ELF-1 (cell line): ENCODE results near the gene PECR.
"Not testable (repeated sequence)": the region's sequence is repeated elsewhere in the genome, so short reads cannot be mapped to it uniquely, and the experiment has no call there.

Experiments used
- DNase-seq: peaks from one replicate; pipeline ENCODE4 v3.0.0-alpha.2; 2016; ENCODE audit warnings: low read depth, low spot score

Gene PECR

DNA sequence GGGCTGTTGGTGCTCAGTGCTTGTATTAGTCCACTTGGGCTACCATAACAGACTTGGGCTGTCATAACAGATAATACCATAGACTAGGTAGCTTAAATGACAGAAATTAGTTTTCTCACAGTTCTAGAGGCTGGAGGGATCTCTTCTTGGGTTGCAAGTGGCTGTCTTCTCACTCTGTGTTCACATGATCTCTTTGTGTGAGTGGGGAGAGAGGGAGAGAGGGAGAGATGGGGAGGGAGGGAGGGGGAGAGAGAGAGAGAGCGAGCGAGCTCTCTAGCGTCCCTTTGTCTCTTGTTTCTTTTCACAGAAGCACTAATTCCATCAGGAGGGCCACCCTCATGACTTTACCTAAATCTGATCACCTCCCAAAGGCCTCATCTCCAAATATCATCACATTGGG, 23.1 kb upstream of the PECR start:
- DNase-seq = no peak

DNA sequence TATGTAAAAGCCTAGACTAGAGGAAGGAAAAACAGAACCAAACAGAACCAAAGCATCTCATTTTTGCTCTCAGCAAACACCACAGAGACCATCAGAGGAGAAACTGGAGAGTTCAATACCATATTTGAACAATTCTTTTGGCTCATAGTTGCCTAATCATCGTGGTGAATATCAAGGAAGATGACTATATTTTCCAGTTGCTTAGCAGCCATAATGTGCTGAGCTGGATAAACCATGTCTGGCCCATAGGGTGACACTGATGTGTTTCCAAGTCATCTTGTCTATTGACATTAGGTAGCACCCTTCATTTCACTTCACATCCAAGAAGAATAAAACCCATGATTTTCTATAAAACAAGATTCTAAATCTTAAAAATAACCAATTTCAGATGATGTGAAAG, 21.6 kb upstream of the PECR start:
- DNase-seq = no peak

DNA sequence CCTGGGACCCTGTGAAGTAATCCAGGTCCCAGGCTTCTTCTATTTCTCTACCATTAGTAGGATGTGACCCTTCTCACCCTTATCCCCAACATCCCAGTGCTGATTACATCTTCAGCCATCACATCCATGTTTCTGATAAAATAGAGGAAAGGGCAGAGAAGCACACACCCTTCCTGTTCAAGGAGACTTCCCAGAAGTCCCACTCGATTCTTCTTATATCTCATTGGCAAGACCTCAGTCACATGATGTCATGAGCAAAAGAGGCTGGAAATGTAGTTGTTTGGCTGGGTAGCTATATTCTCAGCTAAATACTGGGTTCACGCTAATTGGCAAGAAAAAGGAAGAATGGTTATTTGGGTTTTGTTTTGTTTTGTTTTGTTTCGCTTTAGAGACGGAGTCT, 19.5 kb upstream of the PECR start:
- DNase-seq = no peak

DNA sequence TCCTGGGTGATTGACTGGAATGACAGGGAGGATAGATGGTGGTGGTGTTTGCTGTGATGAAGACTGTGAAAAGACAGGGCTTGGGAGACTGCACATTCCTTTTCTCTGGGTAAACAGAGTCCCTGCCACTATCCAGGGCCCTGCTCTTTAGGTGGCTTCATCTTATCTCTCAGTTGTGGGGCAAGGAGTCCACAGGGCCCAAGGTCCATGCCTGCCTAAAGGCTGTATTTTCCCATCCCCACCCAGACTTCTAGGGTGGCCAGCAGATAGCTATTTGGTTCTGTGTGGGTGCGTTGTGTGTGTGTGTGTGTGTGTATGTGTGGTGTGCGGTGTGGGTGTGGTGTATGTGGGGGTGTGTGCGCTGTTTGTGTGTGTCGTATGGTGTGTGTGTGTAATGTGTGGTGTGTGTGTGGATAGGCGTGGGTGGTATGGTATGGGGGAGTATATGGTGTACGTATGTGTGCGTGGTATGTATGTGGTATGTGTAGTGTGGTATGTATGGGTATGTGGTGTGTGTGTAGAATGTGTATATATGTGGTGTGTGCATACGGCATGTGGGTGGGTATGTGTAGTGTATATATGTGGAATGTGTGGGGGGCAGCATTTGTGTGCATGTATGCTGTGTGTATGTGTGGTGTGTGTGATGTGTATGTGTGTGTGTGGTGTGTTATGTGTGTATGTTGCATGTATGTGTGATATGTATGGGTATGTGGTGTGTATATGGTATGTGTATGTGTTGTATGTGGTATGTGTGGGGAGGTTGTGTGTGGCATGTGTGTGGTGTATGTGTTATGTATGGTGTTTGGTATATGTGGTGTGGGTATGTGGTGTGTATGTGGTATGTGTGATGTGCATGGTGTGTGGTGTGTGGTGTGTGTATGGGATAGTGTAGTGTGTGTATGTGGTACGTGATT, 17.1 kb upstream of the PECR start:
- no peak for DNase-seq

DNA sequence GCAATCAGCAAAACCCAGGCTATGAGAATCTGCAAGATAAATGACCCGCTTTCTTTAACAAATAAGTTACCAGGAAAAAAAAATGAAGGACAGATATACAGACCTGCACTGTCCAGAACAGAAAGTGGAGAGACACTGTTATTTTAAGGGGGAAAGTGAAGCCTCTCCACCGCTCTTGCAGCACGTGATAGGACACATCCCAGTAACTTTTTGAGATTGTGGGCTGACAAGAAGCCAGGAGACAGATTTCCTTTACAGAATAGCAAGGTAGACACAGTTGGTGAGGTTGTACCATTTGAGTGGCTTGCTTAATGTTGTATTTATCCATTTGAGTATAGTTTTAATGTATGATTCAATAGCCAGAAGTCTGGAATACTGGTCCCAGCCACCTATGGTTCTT, 13.1 kb upstream of the PECR start:
- DNase-seq = no peak

DNA sequence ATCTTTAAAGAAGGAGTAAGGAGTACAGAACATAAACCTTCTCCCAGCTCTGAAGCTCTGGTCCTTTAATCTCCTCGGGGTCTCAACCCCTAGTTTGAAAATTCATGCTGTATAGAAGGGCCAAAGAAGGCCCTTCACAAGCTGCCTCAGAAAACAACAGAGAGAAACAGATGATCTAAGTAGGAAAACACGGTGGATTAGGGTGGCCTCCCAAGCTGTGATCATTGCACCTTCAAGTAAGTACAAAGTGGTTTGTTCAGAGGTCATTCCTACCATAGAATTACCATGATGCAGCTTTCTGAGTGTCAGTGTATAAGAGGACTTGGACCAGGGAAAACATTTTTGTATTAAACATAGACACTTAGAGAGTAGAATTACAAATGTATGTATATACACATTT, 11.0 kb upstream of the PECR start:
- DNase-seq = no peak

DNA sequence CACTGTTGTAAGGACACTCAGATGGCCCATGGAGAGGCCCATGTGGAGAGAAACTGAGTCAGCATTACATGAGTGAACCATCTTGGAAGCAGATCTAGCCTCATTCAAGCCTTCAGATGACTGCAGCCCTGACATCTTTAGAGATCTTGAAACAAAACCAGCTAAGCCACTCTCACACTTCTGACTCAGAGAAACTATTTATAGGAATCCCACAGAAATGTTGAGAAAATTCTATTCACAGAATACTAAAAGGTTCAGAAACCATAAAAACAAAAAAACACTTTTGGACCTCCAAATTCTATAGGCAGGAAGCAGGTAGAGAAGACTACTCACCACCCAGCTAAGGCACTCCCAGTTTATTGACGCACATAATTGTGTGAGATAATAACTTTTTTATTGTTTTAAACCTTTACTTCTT, 8.8 kb upstream of the PECR start:
- no peak for DNase-seq

DNA sequence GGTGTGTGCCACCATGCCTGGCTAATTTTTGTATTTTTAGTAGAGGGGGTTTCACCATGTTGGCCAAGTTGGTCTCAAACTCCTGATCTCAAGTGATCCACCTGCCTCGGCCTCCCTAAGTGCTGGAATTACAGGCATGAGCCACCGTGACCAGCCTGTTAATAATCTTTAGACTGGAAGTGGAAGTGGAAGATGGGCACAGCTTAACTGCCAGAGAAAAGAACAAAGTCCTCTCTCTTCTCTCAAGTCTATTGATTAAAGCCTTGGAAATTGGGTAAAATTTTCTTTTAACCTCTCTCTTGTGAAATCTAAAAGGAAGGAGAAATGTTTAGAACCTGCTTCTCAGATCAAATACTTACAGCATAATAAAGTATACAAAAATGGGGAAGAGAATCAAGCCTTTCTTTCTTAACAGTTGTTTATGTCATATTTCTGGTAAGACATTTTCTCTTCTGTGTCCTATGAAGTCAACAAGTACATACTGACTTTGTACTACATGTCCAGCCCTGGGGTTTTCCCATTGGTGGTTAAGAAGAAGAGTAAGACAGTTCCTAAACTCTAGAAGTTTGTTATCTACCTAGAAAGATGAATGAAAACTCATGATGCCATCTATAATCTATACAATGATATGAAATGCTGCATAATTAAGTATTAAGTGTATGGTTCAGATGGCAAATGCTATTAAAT, 4.7 kb upstream of the PECR start:
- DNase-seq = no peak

DNA sequence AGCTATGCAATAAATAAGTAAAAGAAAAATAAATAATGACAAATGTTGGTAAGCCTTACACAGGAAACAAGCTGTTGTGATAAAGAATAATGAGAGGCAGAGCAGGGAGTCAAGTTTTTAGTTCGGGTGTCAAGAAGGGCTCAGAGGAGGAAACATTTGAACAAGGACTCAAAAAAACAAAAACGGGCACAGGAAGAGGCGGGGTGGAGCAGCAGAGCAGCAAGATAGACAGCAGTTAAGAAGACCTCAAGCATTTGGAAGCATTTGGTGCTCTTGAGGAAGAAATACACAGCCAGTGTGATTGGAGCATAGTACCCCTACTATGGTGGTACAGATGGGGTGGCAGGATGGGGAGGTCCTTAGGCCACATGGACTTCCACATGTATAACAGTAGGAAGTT, 2.9 kb upstream of the PECR start:
- DNase-seq = no peak

DNA sequence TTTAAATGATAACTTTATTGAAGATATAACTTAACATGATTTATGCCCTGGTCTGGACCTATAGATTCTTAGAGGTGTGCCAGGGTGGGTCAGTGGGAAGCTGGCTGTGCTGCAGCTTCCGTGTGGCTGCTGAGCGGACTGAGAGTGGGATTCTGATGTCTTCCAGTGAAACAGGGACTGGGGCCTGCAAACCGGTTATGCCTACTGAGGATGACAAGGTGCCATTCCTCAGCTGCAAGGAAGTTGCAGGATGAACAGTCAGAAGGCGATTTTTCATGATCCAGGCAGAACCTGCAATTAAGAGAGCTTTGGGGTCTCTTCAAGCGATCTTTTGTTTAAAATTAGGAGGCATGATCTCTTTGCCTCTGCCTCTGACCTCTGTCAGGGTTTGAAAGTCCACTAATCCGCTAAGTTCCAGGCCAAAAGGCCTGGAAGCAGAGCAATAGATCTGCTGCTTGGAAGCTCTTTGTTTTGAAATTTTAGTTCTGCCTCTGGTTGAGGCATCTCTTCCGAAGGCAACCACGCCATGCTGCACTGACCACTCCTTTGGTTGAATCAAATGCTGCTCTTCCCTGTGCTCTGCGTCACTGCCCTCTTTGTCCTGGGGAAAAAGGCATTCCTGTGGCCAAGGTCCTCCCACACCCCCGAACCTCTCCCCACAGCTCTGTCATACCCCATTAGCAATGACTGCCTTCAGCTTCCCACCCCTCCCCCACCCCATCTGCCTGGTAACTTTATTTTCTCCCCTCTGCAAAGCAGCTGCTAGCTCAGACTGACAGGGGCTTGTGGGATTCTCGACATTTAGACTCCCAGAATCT, 2.1 kb upstream of the PECR start:
- peak; percentile 56 for DNase-seq

DNA sequence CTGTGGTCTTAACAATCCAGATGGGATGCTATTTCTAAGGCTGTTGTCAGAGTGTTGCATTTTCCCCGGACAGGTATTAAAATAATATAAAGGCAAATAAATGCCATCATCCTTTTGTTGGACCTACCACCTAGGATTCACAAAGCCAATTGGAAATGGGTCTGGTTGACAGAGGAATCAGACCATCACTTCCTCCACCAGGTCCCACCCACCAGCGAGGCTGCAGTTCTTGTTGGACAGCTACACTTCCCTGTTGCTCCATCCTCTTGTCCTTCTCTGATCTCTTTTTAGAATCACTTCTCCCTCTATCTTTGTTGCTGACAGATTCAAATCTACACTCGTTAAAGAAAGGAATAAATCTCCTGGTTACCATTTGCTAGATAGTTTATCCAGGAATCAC, 1.2 kb upstream of the PECR start:
- peak; percentile 28 for DNase-seq

DNA sequence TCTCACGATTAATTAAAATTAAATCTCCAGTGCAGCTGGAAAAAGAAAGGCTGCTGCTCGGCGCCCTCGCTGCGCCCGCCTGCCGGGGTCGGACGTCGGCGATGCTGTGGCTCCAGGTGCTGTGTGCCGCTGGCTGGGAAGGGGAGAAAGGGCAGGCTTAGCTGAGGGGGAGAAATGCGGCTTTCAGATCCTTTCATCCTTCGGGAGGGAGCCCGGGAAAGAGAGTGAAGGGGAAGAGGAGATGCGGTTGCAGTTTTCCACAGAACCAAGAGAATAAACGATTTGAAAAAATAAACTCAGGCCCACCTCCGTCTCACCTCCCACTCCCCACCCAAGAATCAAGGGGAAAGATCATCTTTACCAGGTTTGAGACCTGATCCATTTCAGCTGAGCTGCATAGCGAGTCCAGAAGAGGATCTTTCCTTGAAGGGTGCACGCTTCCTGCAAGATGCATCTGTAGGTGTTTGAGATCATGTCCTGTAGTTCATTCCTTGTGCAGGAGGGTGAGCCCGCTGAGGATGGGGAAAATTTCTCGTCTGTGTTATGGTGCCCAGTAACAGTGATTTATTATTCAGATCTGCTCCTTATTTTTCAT, 605 bp upstream of the PECR start:
- DNase-seq = no peak

DNA sequence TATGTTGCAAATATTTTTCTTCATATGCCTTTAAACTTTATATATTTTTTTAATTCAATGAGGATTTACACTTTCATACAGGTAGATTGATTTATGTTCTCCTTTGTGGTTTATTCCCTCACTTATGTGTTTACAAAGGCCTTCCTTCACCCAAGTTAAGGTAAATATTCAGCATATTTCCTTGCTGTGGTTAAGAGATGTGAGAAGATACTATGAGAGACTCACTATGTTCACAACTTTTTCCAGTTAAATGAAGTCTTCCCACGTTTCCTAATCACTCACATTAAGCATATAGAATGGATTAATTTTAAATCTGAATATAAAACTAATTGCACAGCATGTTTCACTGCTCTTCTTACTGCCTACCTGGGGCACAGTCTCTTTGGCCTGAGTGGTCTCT, 597 bp downstream of the PECR start:
- DNase-seq = no peak

DNA sequence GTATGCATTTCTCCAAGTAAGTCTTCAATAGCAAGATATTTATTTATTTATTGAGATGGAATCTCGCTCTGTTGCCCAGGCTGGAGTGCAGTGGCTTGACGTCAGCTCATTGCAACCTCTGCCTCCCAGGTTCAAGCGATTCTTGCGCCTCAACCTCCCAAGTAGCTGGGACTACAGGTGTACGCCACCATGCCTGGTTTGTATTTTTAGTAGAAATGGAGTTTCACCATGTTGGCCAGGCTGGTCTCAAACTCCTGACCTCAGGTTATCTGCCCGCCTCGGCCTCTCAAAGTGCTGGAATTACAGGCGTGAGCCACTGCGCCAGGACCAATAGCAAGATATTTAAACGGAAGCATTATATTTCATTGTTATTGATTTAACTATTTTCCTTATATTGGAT, 1.6 kb downstream of the PECR start:
- DNase-seq = not testable (repeated sequence)

DNA sequence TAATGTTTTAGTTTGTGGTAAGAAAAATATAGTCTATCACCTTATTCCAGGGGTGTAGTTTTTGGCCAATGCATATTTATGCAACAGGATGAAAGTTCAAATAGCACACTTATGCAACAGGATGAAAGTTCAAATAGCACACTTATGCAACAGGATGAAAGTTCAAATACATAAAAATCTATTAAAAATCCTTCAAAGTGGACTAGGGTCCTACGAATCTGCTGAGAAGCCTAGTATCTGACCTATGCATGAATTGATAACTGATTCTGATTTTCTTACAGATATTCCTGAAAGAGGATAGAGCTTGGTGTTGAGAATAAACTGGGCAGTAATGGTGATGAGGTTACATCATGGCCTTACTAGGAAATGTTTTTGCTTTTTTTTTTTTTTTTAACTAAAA, 2.8 kb downstream of the PECR start:
- no peak for DNase-seq

DNA sequence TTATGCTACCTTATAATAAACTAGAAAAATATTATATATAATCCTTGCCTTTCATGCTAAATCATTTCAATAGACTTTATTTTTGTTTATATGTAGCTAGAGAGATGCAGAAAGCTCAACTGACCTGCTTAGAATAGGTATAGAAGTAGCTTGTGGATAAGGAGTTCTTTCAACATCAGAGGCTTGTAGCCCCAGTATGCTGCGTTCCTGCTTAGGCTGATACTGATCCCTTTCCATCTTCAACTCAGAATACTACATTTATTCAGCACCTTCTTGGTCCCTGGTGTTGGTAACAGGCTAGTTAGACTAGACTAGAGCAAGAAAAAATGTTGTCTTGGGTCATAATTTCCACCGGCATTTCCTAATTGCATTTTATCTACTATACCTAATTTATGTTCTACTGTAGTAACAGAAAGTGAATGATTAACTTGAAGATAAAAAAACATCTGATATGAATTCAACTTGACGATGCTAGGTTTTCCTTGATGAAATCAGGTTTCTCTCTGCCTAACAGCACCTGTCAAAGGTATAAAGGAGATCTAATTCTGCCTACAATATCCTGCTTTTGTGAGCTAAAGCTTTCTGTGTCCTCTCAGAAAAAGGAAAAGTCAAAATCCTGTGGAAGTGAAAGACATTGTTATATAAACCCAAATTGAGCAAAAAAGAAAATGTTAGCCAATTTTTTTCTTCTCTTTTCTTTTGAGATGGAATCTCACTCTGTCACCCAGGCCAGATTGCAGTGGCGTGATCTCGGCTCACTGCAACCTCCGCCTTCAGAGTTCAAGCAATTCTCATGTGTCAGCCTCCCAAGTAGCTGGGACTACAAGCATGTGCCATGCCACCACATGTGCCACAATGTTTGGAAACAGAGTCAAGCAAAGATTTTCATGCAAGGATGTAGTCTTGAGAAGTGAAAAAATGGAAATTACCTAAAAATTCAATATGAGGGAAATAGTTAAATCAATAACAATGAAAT, 5.8 kb downstream of the PECR start:
- no peak for DNase-seq

DNA sequence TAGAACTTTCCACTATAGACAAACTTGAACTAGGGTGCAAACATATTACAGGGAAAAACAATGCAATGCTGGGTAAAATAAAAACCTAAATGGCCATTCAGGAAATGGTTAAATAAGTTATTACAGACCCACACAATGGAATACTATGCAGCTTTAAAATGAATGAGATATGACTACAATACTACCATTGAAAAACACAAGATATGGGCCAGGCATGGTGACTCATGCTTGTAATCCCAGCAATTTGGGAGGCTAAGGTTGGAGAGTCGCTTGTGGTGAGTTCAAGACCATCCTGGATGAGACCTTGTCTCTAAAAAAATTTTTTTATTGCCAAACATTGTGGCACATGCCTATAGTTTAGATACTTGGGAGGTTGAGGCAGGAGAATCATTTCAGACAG, 6.8 kb downstream of the PECR start:
- DNase-seq = no peak

DNA sequence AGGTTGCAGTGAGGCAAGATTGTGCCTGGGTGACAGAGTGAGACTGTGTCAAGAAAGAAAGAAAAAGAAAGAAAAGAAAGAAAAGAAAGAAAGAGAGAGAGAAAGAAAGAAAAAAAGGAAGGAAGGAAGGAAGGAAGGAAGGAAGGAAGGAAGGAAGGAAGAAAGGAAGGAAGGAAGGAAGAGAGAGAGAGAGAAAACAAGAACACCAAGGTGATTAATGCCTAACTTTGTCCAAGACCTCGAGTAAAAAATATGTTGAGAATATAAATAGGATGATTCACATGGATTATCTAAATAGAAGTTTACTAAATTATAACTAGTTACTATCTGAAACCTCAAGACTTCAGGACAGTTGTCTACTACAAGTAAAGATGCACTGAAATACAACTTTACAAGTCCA, 7.2 kb downstream of the PECR start:
- DNase-seq = no peak

DNA sequence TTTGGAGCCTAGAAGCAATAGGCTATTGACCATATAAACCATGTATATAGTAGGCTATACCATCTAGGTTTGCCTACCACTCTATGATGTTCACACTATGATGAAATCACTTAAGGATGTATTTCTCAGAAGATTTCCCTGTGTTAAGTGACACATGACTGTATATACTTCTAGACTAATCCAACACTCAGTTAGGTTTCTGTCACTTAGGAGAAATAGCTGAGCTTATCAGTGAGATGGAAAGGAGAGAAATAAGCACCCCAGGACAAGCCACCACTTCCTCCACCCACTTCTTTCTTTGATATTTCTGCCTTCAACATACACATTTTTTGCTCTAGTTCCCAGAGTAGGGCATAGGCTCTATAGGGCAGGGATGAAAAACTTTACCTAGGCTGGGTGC, 7.8 kb downstream of the PECR start:
- no peak for DNase-seq

DNA sequence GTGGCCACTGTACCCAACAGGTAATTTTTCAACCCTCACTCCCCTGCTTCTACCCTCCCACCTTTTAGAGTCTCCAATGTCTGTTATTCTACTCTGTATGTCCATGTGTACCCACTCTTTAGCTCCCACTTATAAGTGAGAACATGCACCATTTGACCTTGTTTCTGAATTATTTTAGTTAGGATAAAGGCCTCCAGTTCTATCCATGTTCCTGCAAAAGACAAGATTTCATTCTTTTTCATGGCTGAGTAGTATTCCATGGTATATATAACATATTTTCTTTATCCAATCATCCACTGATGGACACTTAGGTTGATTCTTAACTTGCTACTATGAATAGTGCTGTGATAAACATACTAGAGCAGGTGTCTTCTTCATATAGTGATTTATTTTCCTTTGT, 9.1 kb downstream of the PECR start:
- DNase-seq = no peak
